Measurements from ENCODE around the gene SVOPL. TPM values are rescaled to one million over a fixed set of nuclear protein-coding genes. Genes with fewer than 3 reads are reported as not detected.

SVOPL gene
- polyA plus RNA-seq, 1 of the 3 experiments (the other 2 are of a cell fraction), result not detected

- TF ChIP-seq RFX5 (IDR thresholded peaks at IDR 0.05; ENCODE audit: low read length) (no peak), TAF1 (IDR thresholded peaks at IDR 0.05; ENCODE audit: borderline replicate concordance, low read depth, low read length) (no peak), RCOR1 (IDR thresholded peaks at IDR 0.05; ENCODE audit: low read length) (no peak), MAX (IDR thresholded peaks at IDR 0.05; ENCODE audit: low read depth) (no peak)
- H3F3A ChIP-seq (replicated peaks; ENCODE audit: insufficient read depth), result no peaks in the 10 kb centered on the region
- H3K4me1 ChIP-seq (ENCODE audit: control insufficient read depth in 1 of 2, insufficient read depth in 2 of 2, low read depth in 1 of 2, low read length in 1 of 2), result peaks cover 0 to 5% of the 10 kb centered on the region in 2 experiments; a peak in 2 of 4 replicates
- CTCF ChIA-PET, result interaction anchor here (1.0 to 1.6 kb wide), 2 partner anchors 12 to 165 kb away, joined by 3 to 4 read pairs; no protein-coding TSS in a partner anchor
- H3K27ac ChIP-seq (ENCODE audit: low read depth in 2 of 2, low read length in 1 of 2), result no peak overlapping the region; a peak in 1 of 4 replicates
- no peak for DNase-seq
- POLR2A ChIA-PET, result no interaction called here
- no peaks in the 10 kb centered on the region for H3K79me2 ChIP-seq (ENCODE audit: insufficient read depth)
- WGBS (ENCODE audit: low lambda C conversion rate), result 77% methylated on average over 4 of the region's 4 CpGs
- H2AFZ ChIP-seq (ENCODE audit: low read depth), result no peak overlapping the region
- H3K9ac ChIP-seq, result no peak overlapping the region
- H3K4me2 ChIP-seq, result no peak overlapping the region
- no peaks in the 10 kb centered on the region for H4K20me1 ChIP-seq (ENCODE audit: insufficient read depth)
- no peaks in the 10 kb centered on the region for H3K9me3 ChIP-seq
- H3K4me3 ChIP-seq (ENCODE audit: low read depth in 2 of 2, low read length in 1 of 2), result no peak overlapping the region
- no peaks in the 10 kb centered on the region for H3K9me2 ChIP-seq
- H3K27me3 ChIP-seq (ENCODE audit: insufficient read depth), result no peaks in the 10 kb centered on the region
- H3K36me3 ChIP-seq (replicated peaks in 1 of 2; ENCODE audit: control insufficient read depth in 1 of 2, insufficient read depth in 2 of 2, low read length in 1 of 2), result peaks cover 76 to 90% of the 10 kb centered on the region in 2 experiments
These were observed 127.4 kb downstream of the SVOPL start for GRCh38 chr7:138573741-138574140.

GRCh38 chr7:138570715-138571114 lies 130.4 kb downstream of the SVOPL start:
- DNase-seq, result no peak
- Histone ChIP-seq H3K36me3 (replicated peaks in 1 of 2; ENCODE audit: control insufficient read depth in 1 of 2, insufficient read depth in 2 of 2, low read length in 1 of 2) (peaks cover 77 to 82% of the 10 kb centered on the region in 2 experiments), H4K20me1 (ENCODE audit: insufficient read depth) (no peaks in the 10 kb centered on the region), H3K27me3 (ENCODE audit: insufficient read depth) (no peaks in the 10 kb centered on the region), H3K79me2 (ENCODE audit: insufficient read depth) (no peaks in the 10 kb centered on the region), H3K9me3 (0 out of 2 replicates have a peak, but pooled peaks cover 3% of the 10 kb centered on the region), H3K9me2 (no peaks in the 10 kb centered on the region), H3K4me3 (ENCODE audit: low read depth in 2 of 2, low read length in 1 of 2) (no peak overlapping the region), H3K4me1 (ENCODE audit: control insufficient read depth in 1 of 2, insufficient read depth in 2 of 2, low read depth in 1 of 2, low read length in 1 of 2) (peaks cover 0 to 5% of the 10 kb centered on the region in 2 experiments; a peak in 2 of 4 replicates), H2AFZ (ENCODE audit: low read depth) (no peak overlapping the region), H3F3A (replicated peaks; ENCODE audit: insufficient read depth) (no peaks in the 10 kb centered on the region), H3K9ac (no peak overlapping the region), H3K27ac (ENCODE audit: low read depth in 2 of 2, low read length in 1 of 2) (no peak overlapping the region), H3K4me2 (no peak overlapping the region)
- CTCF ChIA-PET, result interaction anchor here (1.3 kb wide), 1 partner anchor 168 kb away, joined by 4 read pairs; no protein-coding TSS in a partner anchor
- POLR2A ChIA-PET, result no interaction called here
- no peak for TF ChIP-seq EP300 (IDR thresholded peaks at IDR 0.05; ENCODE audit: borderline replicate concordance in 1 of 2, low read depth in 1 of 2, low read length in 1 of 2)
- no peak for TF ChIP-seq USF1 (IDR thresholded peaks at IDR 0.05; ENCODE audit: borderline replicate concordance, low read depth)
- no peak for TF ChIP-seq POLR2AphosphoS5 (IDR thresholded peaks at IDR 0.05; ENCODE audit: low read depth, low read length)
- no peak for TF ChIP-seq REST (IDR thresholded peaks at IDR 0.05; ENCODE audit: low read depth, low read length)
- no peak for TF ChIP-seq RCOR1 (IDR thresholded peaks at IDR 0.05; ENCODE audit: low read length)
- whole genome bisulfite sequencing (ENCODE audit: low lambda C conversion rate), result 98% methylated on average over 4 of the region's 4 CpGs
